H9 (cell line): Measurements from ENCODE around the gene GALNT13. TPM values are rescaled to one million over a fixed set of nuclear protein-coding genes. Genes with fewer than 3 reads are reported as not detected.

Experiments used
- DNase-seq: peaks from one replicate; pipeline ENCODE4 v3.0.0-alpha.2; 2017
- H2AFZ ChIP-seq: one replicate; pipeline ENCODE4 v1.6.1; 2013; ENCODE audit warnings: mild to moderate bottlenecking, low read length, control low read depth, moderate library complexity
- H2AK5ac ChIP-seq: 2 replicates; pipeline ENCODE4 v1.6.1; 2013; ENCODE audit warnings: low read length, control low read depth, mixed read lengths; ENCODE audit not compliant: insufficient read length
- H2BK120ac ChIP-seq: one replicate; pipeline ENCODE4 v1.6.1; 2013; ENCODE audit warnings: low read depth, mild to moderate bottlenecking, low read length, control low read depth, inconsistent platforms; ENCODE audit not compliant: poor library complexity, severe bottlenecking
- H2BK12ac ChIP-seq: 2 replicates; pipeline ENCODE4 v1.6.1; 2013; ENCODE audit warnings: low read length, control low read depth, mixed read lengths, low read depth; ENCODE audit not compliant: insufficient read length
- H2BK15ac ChIP-seq: 2 replicates; pipeline ENCODE4 v1.6.1; 2013; ENCODE audit warnings: low read depth, low read length, control low read depth
- H2BK20ac ChIP-seq: one replicate; pipeline ENCODE4 v1.6.1; 2013; ENCODE audit warnings: low read depth, mild to moderate bottlenecking, low read length, control low read depth, inconsistent platforms; ENCODE audit not compliant: poor library complexity, severe bottlenecking
- H2BK5ac ChIP-seq: 2 replicates; pipeline ENCODE4 v1.6.1; 2013; ENCODE audit warnings: low read length, control low read depth, mixed read lengths; ENCODE audit not compliant: insufficient read length
- H3K14ac ChIP-seq: 2 replicates; pipeline ENCODE4 v1.6.1; 2013; ENCODE audit warnings: low read length, control low read depth; ENCODE audit not compliant: insufficient read depth
- H3K18ac ChIP-seq: 2 replicates; pipeline ENCODE4 v1.6.1; 2013; ENCODE audit warnings: low read depth, mild to moderate bottlenecking, mixed read lengths, low read length, control low read depth; ENCODE audit not compliant: insufficient read length
- H3K23ac ChIP-seq: 2 replicates; pipeline ENCODE4 v1.6.1; 2013; ENCODE audit warnings: low read length, control low read depth, mixed read lengths, low read depth; ENCODE audit not compliant: insufficient read length
- H3K23me2 ChIP-seq: 2 replicates; pipeline ENCODE4 v1.6.1; 2013; ENCODE audit warnings: low read depth, mild to moderate bottlenecking, mixed read lengths, low read length, control low read depth; ENCODE audit not compliant: insufficient read length, poor library complexity, severe bottlenecking
- H3K27ac ChIP-seq: 2 replicates; pipeline ENCODE4 v1.5.1; 2013; ENCODE audit warnings: low read length, control low read depth, mixed read lengths, low read depth; ENCODE audit not compliant: insufficient read length
- H3K27me3 ChIP-seq: 2 replicates; pipeline ENCODE4 v1.6.1; 2013; ENCODE audit warnings: low read length, control low read depth, inconsistent platforms; ENCODE audit not compliant: insufficient read depth
- H3K4ac ChIP-seq: 2 replicates; pipeline ENCODE4 v1.6.1; 2013; ENCODE audit warnings: low read depth, mild to moderate bottlenecking, control low read depth, inconsistent platforms, low read length, moderate library complexity
- H3K4me1 ChIP-seq: 2 replicates; pipeline ENCODE4 v1.6.1; 2013; ENCODE audit warnings: low read length, control low read depth, inconsistent platforms; ENCODE audit not compliant: insufficient read depth
- H3K4me2 ChIP-seq: 2 replicates; pipeline ENCODE4 v1.6.1; 2013; ENCODE audit warnings: low read length, control low read depth, mixed read lengths; ENCODE audit not compliant: insufficient read length, insufficient read depth
- H3K56ac ChIP-seq: 2 replicates; pipeline ENCODE4 v1.6.1; 2013; ENCODE audit warnings: low read depth, mild to moderate bottlenecking, mixed read lengths, low read length, control low read depth; ENCODE audit not compliant: insufficient read length
- H3K79me1 ChIP-seq: 2 replicates; pipeline ENCODE4 v1.6.1; 2013; ENCODE audit warnings: low read depth, mild to moderate bottlenecking, moderate library complexity, low read length, control low read depth, inconsistent platforms; ENCODE audit not compliant: insufficient read depth, poor library complexity, severe bottlenecking
- H3K79me2 ChIP-seq: 2 replicates; pipeline ENCODE4 v1.6.1; 2013; ENCODE audit warnings: low read length, control low read depth, inconsistent platforms; ENCODE audit not compliant: insufficient read depth
- H3K9ac ChIP-seq: 2 replicates; pipeline ENCODE4 v1.6.1; 2013; ENCODE audit warnings: low read length, control low read depth, mixed read lengths; ENCODE audit not compliant: insufficient read length; ENCODE audit errors: extremely low read depth
- H3K9me3 ChIP-seq: one replicate; pipeline ENCODE4 v1.6.1; 2013; ENCODE audit warnings: low read depth, low read length, inconsistent platforms; ENCODE audit not compliant: control insufficient read depth
- H3T11ph ChIP-seq: one replicate; pipeline ENCODE4 v1.6.1; 2013; ENCODE audit warnings: mild to moderate bottlenecking, low read length, control low read depth, inconsistent platforms
- H4K20me1 ChIP-seq: one replicate; pipeline ENCODE4 v1.6.1; 2013; ENCODE audit not compliant: control insufficient read depth, insufficient read length, insufficient read depth
- H4K5ac ChIP-seq: 2 replicates; pipeline ENCODE4 v1.6.1; 2013; ENCODE audit warnings: low read depth, mild to moderate bottlenecking, mixed read lengths, low read length, control low read depth; ENCODE audit not compliant: insufficient read length
- H4K8ac ChIP-seq: replicated peaks from 2 replicates; pipeline ENCODE4 v1.6.1; 2013; ENCODE audit warnings: low read length, control low read depth, mixed read lengths, low read depth; ENCODE audit not compliant: insufficient read length
- H4K91ac ChIP-seq: 2 replicates; pipeline ENCODE4 v1.6.1; 2013; ENCODE audit warnings: low read depth, mild to moderate bottlenecking, moderate library complexity, mixed read lengths, low read length, control low read depth; ENCODE audit not compliant: insufficient read length
- H3K27ac Mint-ChIP-seq, 3 experiments: 2 replicates in 2 of 3; 3 replicates in 1 of 3; pipeline ENCODE4 v1.8.0; 2020 to 2021; ENCODE audit warnings: mixed read lengths in 3 of 3, mild to moderate bottlenecking in 1 of 3, moderate library complexity in 1 of 3
- H3K27me3 Mint-ChIP-seq: 2 replicates; pipeline ENCODE4 v1.8.0; 2021; ENCODE audit warnings: low read depth, mild to moderate bottlenecking, moderate library complexity, mixed read lengths
- H3K36me3 Mint-ChIP-seq, 3 experiments: 2 replicates in 2 of 3; 3 replicates in 1 of 3; pipeline ENCODE4 v1.8.0; 2020 to 2021; ENCODE audit warnings: low read depth in 3 of 3, mixed read lengths in 3 of 3; ENCODE audit not compliant: insufficient read depth in 1 of 3
- H3K4me1 Mint-ChIP-seq, 2 experiments: 2 replicates each; pipeline ENCODE4 v1.8.0; 2020; ENCODE audit warnings: mixed read lengths in 2 of 2
- H3K4me3 Mint-ChIP-seq, 2 experiments: 2 replicates in 1 of 2; 3 replicates in 1 of 2; pipeline ENCODE4 v1.8.0; 2020 to 2021; ENCODE audit warnings: mild to moderate bottlenecking in 2 of 2, mixed read lengths in 2 of 2, moderate library complexity in 1 of 2
- H3K9me3 Mint-ChIP-seq, 2 experiments: 2 replicates in 1 of 2; 3 replicates in 1 of 2; pipeline ENCODE4 v1.8.0; 2020; ENCODE audit warnings: mild to moderate bottlenecking in 2 of 2, mixed read lengths in 2 of 2, moderate library complexity in 1 of 2
- WGBS: extraction: QIAGEN DNeasy Blood & Tissue Kit; methylation state at CpG from one replicate; pipeline ENCODE4 v1.1.7; 2013; ENCODE audit warnings: missing lambda C conversion rate, low lambda C conversion rate, mixed read lengths; ENCODE audit not compliant: insufficient read length; ENCODE audit errors: extremely low coverage; 5-methylcytosine and 5-hydroxymethylcytosine counted together
- total RNA-seq: library from RNA; stranded (reverse); gene quantifications from 2 replicates; pipeline ENCODE4 v1.2.1, GENCODE V29; 2021
- TF ChIP-seq, protein P1 (sequence below): fragments of 200-600 bp; sonication (generic); conservative IDR thresholded peaks from 3 replicates; pipeline ENCODE4 v1.8.0; 2021; ENCODE audit warnings: antibody characterized with exemption, mild to moderate bottlenecking

Gene GALNT13
- total RNA-seq, 1 experiment from 2014 or later: 6.6 TPM

GRCh38 chr2:154403242-154403790 lies 531.6 kb downstream of the GALNT13 start:
- Histone ChIP-seq H2AFZ (no peak overlapping the region), H3K4ac (no peak overlapping the region), H3K14ac (no peak overlapping the region), H3K23ac (no peak overlapping the region), H4K5ac (no peak overlapping the region), H4K8ac (no peak overlapping the region), H3K9me3 (no peaks in the 10 kb centered on the region), H3K9ac (no peak overlapping the region), H2BK15ac (no peak overlapping the region), H3T11ph (no peak overlapping the region), H3K79me1 (no peaks in the 10 kb centered on the region), H3K23me2 (no peaks in the 10 kb centered on the region), H4K91ac (no peak overlapping the region), H3K27me3 (no peaks in the 10 kb centered on the region), H3K4me1 (no peaks in the 10 kb centered on the region; the same call in 1 of the 2 replicates), H2BK20ac (no peak overlapping the region), H3K27ac (no peak overlapping the region), H3K18ac (no peak overlapping the region), H2BK120ac (no peak overlapping the region), H4K20me1 (no peaks in the 10 kb centered on the region), H3K79me2 (no peaks in the 10 kb centered on the region), H2AK5ac (no peak overlapping the region), H2BK12ac (no peak overlapping the region), H3K56ac (no peak overlapping the region), H2BK5ac (no peak overlapping the region), H3K4me2 (no peak overlapping the region)
- Mint-ChIP-seq H3K4me1 (peaks cover 12 to 16% of the 10 kb centered on the region in 2 experiments), H3K27ac (peak overlapping the region in 2 of 3 experiments; percentile 34 to 70; a peak in 3 of 7 replicates), H3K9me3 (no peaks in the 10 kb centered on the region), H3K27me3 (no peaks in the 10 kb centered on the region), H3K4me3 (no peak overlapping the region), H3K36me3 (no peaks in the 10 kb centered on the region)
- TF ChIP-seq, protein P1, sequence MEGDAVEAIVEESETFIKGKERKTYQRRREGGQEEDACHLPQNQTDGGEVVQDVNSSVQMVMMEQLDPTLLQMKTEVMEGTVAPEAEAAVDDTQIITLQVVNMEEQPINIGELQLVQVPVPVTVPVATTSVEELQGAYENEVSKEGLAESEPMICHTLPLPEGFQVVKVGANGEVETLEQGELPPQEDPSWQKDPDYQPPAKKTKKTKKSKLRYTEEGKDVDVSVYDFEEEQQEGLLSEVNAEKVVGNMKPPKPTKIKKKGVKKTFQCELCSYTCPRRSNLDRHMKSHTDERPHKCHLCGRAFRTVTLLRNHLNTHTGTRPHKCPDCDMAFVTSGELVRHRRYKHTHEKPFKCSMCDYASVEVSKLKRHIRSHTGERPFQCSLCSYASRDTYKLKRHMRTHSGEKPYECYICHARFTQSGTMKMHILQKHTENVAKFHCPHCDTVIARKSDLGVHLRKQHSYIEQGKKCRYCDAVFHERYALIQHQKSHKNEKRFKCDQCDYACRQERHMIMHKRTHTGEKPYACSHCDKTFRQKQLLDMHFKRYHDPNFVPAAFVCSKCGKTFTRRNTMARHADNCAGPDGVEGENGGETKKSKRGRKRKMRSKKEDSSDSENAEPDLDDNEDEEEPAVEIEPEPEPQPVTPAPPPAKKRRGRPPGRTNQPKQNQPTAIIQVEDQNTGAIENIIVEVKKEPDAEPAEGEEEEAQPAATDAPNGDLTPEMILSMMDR: no peak
- no peak for DNase-seq
- WGBS: no CpG with 5 or more reads among the region's 3 CpGs
